Choroid plexus epithelial cell (primary cell): ENCODE data around the gene NCF1.
"Not testable (repeated sequence)": the region's sequence is repeated elsewhere in the genome, so short reads cannot be mapped to it uniquely, and the experiment has no call there.

Experiments
- DNase-seq: peaks from one replicate; pipeline ENCODE4 v3.0.0-alpha.2; 2010; ENCODE audit warnings: low read depth
- H3K4me3 ChIP-seq: 2 replicates; pipeline ENCODE4 v1.5.1; 2011; ENCODE audit warnings: low read depth, mild to moderate bottlenecking, control low read depth, low read length, moderate library complexity
- TF ChIP-seq, protein P1 (sequence below): conservative IDR thresholded peaks from 2 replicates; pipeline ENCODE4 v1.5.1; 2011; ENCODE audit warnings: low read depth, mild to moderate bottlenecking, control low read depth, inconsistent platforms, low read length, moderate library complexity

The NCF1 gene

GRCh38 chr7:74773760-74774750 is at the start of gene NCF1:
Gene NCF1, plus strand, starts transcription at chr7:74774011. Its CDS starts 21 bp downstream, at chr7:74774032.
- H3K4me3 ChIP-seq, DNase-seq: not testable (repeated sequence)

DNA sequence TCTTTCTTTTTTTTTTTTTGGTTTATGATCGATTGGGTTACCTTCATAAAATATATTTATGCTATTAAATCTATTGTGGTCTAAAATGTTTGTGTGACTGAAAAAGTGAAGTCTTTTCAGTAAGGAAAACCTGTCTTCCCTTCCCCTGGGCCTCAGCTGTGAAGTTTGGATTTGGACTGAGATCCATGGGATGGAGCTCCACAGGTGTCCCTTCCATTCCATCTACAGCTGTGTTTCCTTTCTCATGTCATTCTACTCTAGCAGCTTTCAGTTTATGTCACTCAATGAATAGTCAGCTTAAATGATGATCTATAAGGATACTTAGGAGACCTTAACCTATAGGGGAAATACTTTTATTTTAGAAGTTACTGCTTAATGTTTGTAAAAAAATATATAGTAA is 48.0 kb upstream of the NCF1 start:
- DNase-seq: no peak
- H3K4me3 ChIP-seq: no peak overlapping the region
- TF ChIP-seq, protein P1, sequence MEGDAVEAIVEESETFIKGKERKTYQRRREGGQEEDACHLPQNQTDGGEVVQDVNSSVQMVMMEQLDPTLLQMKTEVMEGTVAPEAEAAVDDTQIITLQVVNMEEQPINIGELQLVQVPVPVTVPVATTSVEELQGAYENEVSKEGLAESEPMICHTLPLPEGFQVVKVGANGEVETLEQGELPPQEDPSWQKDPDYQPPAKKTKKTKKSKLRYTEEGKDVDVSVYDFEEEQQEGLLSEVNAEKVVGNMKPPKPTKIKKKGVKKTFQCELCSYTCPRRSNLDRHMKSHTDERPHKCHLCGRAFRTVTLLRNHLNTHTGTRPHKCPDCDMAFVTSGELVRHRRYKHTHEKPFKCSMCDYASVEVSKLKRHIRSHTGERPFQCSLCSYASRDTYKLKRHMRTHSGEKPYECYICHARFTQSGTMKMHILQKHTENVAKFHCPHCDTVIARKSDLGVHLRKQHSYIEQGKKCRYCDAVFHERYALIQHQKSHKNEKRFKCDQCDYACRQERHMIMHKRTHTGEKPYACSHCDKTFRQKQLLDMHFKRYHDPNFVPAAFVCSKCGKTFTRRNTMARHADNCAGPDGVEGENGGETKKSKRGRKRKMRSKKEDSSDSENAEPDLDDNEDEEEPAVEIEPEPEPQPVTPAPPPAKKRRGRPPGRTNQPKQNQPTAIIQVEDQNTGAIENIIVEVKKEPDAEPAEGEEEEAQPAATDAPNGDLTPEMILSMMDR: no peak

DNA sequence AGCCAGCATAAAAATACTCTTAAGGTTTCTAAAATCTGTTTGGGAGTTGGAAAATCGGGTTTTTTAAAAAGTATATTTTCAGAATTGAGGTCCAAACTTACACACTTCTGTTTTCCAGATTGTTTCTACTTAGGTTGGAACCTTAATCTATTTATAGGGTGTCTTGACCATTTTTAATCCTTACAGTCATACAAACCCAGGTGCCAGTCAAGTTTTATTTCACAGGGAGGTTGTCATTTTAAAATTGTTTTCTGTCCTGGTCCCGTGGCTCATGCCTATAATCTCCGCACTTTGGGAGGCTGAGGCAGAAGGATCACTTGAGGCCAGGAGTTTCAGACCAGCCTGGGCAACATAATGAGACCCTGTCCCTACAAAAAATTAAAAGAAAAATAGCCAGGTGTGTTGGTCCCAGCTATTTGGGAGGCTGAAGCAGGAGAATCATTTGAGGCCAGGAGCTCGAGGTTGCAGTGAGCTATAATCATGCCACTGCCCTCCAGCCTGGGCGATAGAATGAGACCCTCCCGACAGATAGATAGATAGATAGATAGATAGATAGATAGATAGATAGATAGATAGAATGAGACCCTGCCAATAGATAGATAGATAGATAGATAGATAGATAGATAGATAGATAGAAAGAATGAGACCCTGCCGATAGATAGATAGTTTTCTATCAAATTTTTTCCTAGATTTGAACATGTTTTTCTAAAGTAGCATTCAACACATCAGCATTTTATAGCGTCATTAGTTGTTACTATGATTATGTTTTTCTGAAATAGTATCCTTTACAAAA is 47.3 kb upstream of the NCF1 start:
- no peak for DNase-seq
- TF ChIP-seq, protein P1: no peak
- H3K4me3 ChIP-seq: no peak overlapping the region

DNA sequence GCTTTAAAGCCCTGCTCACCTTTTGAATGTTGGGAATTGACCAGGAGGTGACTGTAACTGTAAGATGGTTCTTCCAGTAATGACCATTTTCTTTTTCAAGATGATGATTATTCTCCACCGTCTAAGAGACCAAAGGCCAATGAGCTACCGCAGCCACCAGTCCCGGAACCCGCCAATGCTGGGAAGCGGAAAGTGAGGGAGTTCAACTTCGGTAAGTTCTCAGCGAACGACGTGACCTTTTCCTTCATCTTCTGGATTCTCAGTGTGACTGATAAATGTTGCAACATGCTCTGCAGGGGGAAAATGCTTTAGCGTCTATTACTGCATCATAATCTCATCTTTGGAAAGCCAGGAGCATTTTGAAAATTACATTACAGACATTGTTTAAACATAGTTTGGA is 45.1 kb upstream of the NCF1 start:
- H3K4me3 ChIP-seq, DNase-seq: not testable (repeated sequence)

DNA sequence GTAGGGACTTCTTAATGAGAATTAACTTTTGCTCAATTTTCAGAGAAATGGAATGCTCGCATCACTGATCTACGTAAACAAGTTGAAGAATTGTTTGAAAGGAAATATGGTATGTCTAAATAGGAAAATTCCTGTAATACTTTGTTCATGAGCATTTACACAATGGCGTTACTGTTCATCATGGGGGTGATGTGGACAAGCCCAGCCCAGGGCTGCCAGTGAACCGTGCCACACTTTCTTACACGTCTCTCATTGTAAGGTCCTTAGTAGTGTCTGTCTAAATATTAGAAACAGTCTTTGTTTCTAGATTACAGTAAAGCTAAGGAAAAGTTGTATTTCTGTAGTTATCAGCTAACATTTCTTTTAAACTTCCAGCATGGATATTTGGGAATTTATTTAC is 43.6 kb upstream of the NCF1 start:
- H3K4me3 ChIP-seq, DNase-seq: not testable (repeated sequence)

- H3K4me3 ChIP-seq, DNase-seq: not testable (repeated sequence)
Observed at GRCh38 chr7:74739974-74740703, 33.7 kb upstream of the NCF1 start.

DNA sequence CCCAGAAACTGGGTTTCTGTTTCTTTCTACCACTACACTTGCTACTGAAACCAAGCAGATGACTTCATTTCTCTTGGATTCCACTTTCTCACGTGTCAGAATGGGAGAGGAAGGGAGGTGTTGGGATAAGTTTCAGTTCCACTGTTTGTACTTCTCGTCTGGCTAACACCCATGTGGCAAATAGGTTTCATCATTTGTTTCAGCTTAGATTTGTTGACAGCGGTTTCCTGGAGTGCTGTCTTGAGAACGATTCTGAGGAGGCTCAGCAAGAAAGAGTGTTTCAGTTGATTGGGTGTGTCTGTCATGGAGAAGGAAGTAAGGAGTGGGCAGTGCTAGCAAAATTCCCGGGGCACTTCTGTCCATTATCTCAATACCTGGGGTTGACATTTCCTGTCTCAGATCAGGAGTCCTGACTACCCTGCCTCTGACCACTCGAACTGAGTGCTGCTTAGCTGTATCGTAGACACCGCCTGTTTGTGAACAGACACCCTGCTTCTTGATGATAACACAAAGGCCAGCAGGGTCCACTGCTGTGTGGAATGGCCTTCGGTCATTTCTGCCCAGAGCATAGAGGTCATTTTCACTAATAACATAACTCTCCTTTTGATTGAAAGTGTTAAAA is 29.8 kb upstream of the NCF1 start:
- H3K4me3 ChIP-seq, DNase-seq: not testable (repeated sequence)

DNA sequence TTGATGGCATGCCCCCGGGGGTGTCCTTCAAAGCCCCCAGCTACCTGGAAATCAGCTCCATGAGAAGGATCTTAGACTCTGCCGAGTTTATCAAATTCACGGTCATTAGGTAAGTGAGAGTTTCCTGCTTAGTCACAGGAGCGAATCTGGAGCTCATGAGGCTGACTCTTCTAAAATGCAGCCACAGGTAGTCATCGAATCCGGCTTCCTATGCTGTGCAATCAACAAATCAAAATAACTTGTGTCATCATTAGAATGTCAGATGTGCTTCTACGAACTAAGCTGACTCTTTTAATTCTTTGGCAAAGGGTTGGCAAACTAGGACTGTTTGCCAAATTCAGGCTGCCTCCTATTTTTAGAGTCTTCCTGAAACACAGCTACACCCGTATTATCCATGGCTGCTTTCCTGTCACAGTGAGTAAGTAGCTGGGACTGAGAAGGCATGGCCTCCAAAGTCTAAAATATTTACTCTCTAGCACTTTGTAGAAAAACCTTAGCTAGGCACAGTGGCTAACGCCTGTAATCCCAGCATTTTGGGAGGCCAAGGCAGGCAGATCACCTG is 19.8 kb upstream of the NCF1 start:
- H3K4me3 ChIP-seq: not testable (repeated sequence)

DNA sequence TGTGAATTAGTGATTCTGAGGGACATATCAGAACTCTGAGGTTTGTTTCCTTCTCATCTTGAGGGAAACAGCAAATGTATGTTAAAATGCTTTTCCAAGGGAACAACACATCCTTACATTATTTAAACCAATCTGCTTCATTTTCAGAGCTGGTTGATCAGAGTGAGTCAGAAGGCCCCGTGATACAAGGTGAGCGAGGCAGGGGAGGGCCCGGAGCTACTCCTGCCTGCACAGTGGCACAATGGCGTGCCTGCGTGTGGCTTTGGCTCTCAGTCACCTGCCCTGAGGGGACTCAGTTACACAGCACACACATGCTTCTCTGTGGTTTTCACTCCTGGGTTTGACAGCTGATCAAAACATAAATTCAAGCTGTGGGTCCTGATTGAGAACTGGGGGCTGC is 17.1 kb upstream of the NCF1 start:
- not testable (repeated sequence) for DNase-seq, H3K4me3 ChIP-seq

More for the DNA sequence above, 19.8 kb upstream of the NCF1 start:
- not testable (repeated sequence) for DNase-seq

- not testable (repeated sequence) for DNase-seq
Observed at GRCh38 chr7:74758268-74758667, 15.5 kb upstream of the NCF1 start.

GRCh38 chr7:74758982-74759381 is 14.8 kb upstream of the NCF1 start:
- H3K4me3 ChIP-seq, DNase-seq: not testable (repeated sequence)

More at GRCh38 chr7:74758268-74758667, 15.5 kb upstream of the NCF1 start:
- not testable (repeated sequence) for H3K4me3 ChIP-seq

- not testable (repeated sequence) for DNase-seq, H3K4me3 ChIP-seq
Observed at GRCh38 chr7:74765205-74765918, 8.4 kb upstream of the NCF1 start.

GRCh38 chr7:74766509-74766908 is 7.3 kb upstream of the NCF1 start:
- H3K4me3 ChIP-seq, DNase-seq: not testable (repeated sequence)

DNA sequence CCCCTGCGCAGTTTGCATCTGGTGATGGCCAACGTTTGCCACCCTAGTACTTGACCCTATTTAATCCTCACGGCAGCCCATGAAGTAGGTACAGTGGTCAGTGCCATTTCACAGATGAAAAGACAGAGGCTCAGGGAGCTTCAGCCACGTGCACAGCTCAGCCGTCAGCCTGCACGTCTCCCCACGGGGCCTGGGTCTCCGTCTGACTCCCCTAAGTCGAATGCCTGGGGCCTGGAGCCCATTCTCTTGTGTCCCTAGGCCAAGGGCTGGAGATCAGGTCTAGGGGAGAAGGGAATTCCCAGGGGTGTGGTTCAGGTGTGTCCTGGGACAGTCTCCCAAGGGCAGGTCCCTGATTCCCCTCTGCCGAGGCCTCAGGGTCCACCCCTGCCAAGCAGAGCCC is 6.8 kb upstream of the NCF1 start:
- not testable (repeated sequence) for H3K4me3 ChIP-seq, DNase-seq

GRCh38 chr7:74770062-74770461 is 3.7 kb upstream of the NCF1 start:
- H3K4me3 ChIP-seq, DNase-seq: not testable (repeated sequence)
